IMR-90 (cell line): ENCODE measurements around the gene ADARB2.

Source experiments
- BHLHE40 ChIP-seq: fragments of 150-350 bp; IDR thresholded peaks from 2 replicates; pipeline ENCODE4 v1.6.1; 2016; ENCODE audit warnings: mild to moderate bottlenecking, low read depth, low read length
- CEBPB ChIP-seq: IDR thresholded peaks from 2 replicates; pipeline ENCODE4 v1.6.1; 2012; ENCODE audit warnings: low read depth, low read length, improper control_type of control experiment
- CHD1 ChIP-seq: IDR thresholded peaks from 2 replicates; pipeline ENCODE4 v1.6.1; 2012; ENCODE audit warnings: low read depth, low read length, improper control_type of control experiment
- CTCF ChIP-seq: conservative IDR thresholded peaks from 2 replicates; pipeline ENCODE4 v1.5.1; 2012; ENCODE audit warnings: mild to moderate bottlenecking, low read depth, low read length, improper control_type of control experiment
- FOS ChIP-seq: fragments of 150-350 bp; IDR thresholded peaks from 2 replicates; pipeline ENCODE4 v1.6.1; 2016; ENCODE audit warnings: low read depth, low read length
- MAFK ChIP-seq: IDR thresholded peaks from 2 replicates; pipeline ENCODE4 v1.6.1; 2012; ENCODE audit warnings: low read depth, low read length, improper control_type of control experiment
- MAZ ChIP-seq: IDR thresholded peaks from 2 replicates; pipeline ENCODE4 v1.6.1; 2012; ENCODE audit warnings: low read depth, mild to moderate bottlenecking, low read length, improper control_type of control experiment, moderate library complexity, borderline replicate concordance
- MXI1 ChIP-seq: IDR thresholded peaks from 2 replicates; pipeline ENCODE4 v1.6.1; 2012; ENCODE audit warnings: low read depth, mild to moderate bottlenecking, low read length, moderate library complexity, borderline replicate concordance
- POLR2A ChIP-seq: IDR thresholded peaks from 2 replicates; pipeline ENCODE4 v1.6.1; 2012; ENCODE audit warnings: mild to moderate bottlenecking, low read depth, low read length
- RAD21 ChIP-seq: IDR thresholded peaks from 2 replicates; pipeline ENCODE4 v1.6.1; 2012; ENCODE audit warnings: low read length, improper control_type of control experiment
- RCOR1 ChIP-seq: IDR thresholded peaks from 2 replicates; pipeline ENCODE4 v1.6.1; 2012; ENCODE audit warnings: mild to moderate bottlenecking, low read length, improper control_type of control experiment; ENCODE audit not compliant: insufficient replicate concordance
- RFX5 ChIP-seq: IDR thresholded peaks from 2 replicates; pipeline ENCODE4 v1.8.0; 2012; ENCODE audit warnings: low read depth, mild to moderate bottlenecking, low read length, moderate library complexity
- SMC3 ChIP-seq: fragments of 150-350 bp; IDR thresholded peaks from 2 replicates; pipeline ENCODE4 v1.6.1; 2016; ENCODE audit warnings: low read depth, mild to moderate bottlenecking, antibody characterized with exemption, low read length, moderate library complexity
- USF2 ChIP-seq: fragments of 150-350 bp; IDR thresholded peaks from 2 replicates; pipeline ENCODE4 v1.6.1; 2017; ENCODE audit warnings: mild to moderate bottlenecking, antibody characterized with exemption, low read length, low read depth

GRCh38 chr10:1244493-1244892 lies 492.8 kb downstream of the ADARB2 start:
- no peak for TF ChIP-seq MAFK
- no peak for TF ChIP-seq CTCF
- TF ChIP-seq POLR2A, result no peak
- TF ChIP-seq CEBPB, result no peak
- no peak for TF ChIP-seq RCOR1
- no peak for TF ChIP-seq BHLHE40
- TF ChIP-seq MXI1, result no peak
- no peak for TF ChIP-seq FOS
- TF ChIP-seq RAD21, result no peak
- no peak for TF ChIP-seq RFX5
- no peak for TF ChIP-seq USF2
- no peak for TF ChIP-seq CHD1
- no peak for TF ChIP-seq SMC3
- no peak for TF ChIP-seq MAZ
